ENCODE results near the gene FOXP3.

Gene FOXP3

DNA sequence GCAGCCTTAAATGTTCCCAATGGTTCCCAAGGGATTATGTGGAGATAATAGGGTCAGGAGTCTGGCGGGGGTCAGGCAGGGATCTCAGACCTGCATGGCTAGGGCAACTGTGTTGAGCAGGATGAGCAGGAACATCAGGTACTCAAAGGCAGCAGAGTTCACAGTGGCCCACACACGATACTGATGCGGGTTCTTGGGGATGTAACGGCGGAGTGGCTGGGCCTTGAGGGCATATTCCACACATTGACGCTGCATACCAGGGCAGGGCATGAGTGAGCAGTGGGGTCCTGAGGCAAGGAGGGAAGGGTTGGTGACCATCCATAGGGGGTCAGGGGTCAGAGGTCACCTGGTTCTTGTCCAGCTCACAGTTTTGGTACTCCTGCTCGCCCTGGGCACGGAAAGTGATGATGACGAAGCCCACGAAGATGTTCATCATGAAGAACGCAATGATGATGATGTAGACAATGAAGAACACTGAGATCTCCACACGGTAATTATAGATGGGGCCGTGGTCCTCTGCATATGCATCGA lies 49.4 kb downstream of the FOXP3 start:
- DNase-seq (ENCODE audit: low read depth, low spot score), result no peak

DNA sequence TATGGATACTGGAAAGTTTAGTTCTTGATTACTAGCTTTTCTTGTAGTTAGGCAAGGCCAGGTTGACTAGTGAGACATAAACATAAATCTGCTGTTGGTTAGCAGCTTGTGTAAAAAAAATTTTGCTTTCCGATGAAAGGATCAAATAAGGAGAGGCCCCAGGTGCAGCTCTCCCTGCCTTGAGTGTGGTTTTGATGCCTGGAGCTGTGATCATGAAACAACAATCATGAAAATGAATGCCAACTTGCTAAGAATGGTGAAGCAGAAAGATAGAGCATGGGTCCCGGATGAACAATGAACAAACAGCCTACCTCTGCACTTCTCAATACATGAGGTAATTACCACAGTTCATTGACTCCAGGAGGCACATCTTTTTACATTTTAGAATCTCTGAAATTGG lies 50.1 kb downstream of the FOXP3 start:
- no peak for DNase-seq (ENCODE audit: low read depth, low spot score)

DNA sequence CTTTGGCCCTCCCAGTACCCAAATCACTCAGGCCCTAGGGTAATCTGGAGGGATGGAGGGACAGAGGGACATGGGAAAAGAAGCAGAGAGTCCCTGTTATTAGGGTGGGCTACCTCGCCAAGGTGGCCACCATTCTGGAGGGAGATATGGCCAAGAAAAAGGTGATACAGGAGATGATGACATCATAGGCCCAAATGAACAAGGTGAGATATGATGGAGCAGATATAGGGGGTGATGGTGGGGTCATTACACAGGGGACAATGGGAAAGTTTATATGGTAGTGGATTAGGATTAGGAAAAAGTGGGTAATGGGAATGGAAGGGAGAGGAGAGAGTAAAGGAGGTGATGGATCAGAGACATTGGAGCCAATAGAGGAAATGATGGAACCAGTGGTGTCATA lies 51.6 kb downstream of the FOXP3 start:
- DNase-seq (ENCODE audit: low read depth, low spot score), result no peak

DNA sequence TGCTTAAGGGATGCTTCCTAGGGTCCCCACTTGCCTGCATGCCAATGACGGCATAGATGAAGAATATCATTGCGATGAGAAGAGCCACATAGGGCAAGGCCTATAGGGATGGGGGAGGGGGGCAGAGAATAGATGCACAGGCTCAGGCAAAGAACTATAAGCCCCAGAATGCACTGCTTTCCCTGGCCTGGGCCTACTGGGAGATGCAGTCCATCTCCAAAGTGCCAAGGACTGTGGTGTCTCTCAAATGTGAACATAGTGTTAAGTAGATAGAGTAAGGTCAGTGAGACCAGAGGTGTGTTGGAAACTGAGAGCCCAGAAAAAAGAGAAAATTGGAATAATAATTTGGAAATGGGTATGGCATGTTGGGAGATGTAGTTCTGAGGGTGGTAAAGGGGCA lies 52.3 kb downstream of the FOXP3 start:
- DNase-seq (ENCODE audit: low read depth, low spot score), result no peak

DNA sequence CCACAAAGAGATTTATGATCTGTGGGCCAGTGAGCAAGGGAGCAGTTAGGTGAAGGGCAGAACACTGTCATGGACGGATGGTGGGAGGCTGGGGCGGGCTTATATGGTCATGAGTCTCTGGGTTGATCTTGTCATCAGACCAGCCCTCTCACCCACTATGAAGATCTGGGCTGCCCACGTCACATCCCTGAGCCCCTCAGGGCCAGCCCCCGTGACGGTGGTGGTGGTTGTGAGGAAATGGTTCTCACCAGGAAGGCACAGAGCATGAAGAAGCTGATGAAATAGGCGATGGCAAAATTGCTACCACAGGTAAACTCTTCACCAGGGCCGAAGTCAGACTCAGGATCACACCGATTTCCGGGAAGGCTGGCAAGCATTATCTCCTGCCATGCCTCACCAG lies 53.4 kb downstream of the FOXP3 start:
- DNase-seq (ENCODE audit: low read depth, low spot score), result no peak

DNA sequence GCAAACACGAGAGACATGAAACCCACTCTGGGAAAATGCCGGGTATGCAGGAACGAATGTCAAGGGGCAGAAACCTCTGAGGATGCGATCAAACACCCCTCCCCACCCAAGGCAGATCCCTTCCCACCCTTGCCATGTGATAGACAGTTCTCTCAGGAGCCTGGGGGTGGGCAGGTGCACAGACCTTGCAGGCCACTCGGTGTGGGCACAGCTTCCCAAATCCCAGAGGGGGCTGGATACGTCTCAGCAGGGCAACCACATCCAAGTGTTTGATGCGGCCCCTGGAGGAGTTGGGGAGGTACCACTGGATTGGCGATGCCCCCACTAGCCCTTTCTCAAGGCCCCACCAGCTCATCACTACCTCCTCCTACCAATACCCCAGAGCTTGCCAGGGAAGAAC lies 54.1 kb downstream of the FOXP3 start:
- no peak for DNase-seq (ENCODE audit: low read depth, low spot score)

DNA sequence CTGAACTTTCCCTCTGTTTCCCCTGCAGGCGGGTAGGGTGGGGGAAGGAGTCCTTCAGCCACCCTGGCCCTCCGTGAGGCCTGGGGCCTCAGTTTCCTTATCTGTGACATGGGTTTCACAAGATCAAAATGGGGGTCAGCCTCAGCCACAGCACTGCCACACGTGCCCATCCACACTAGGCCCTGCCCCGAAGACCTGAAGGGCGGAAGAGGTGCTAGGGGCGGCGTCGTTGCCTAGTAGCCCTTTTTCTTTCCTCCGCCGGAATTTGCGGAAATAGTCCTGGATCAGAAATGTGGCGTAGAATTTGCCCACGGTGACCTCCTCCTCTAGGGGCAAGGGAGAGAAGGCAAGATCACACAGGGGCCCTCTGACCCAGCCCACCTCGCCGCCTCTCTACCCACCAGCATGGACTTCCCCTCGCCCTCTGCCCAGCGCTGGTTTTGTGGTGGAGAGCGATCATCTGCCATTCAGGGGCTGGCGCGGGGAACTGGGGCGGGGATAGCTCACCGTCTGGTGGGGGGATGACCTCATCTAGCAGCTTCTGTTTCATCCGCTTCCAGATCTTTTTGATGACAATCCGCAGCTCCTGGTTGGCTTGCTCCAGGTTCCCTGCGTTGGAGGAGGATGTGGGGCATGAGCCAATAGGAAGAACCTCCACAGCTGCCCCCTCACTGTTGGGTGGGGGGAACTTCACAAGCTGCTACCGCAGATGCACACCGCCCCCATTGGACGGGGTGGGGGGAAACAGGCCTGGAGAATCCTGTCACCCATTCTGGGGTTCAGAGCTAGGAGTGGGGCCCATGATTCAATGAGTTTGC lies 54.9 kb downstream of the FOXP3 start:
- no peak for DNase-seq (ENCODE audit: low read depth, low spot score)

DNA sequence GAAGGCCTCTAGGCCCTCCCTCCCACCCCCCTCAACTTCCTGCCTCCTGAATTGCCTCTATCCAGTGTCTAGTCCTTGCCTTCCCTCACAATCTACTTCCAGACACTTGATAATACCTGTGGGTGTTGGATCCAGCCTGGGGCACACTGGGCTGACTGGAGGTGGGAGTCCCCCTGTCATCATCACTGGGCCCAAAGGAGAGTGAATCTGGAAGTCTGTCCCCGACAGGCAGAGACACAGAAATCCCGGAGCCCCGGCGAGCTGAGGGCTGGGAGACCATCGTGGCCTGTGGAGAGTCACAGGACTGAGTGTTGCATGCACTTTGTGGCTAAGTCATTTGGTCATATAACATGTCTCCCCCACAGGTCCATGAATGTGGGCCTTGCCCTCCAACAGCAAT lies 56.1 kb downstream of the FOXP3 start:
- DNase-seq (ENCODE audit: low read depth, low spot score), result no peak

DNA sequence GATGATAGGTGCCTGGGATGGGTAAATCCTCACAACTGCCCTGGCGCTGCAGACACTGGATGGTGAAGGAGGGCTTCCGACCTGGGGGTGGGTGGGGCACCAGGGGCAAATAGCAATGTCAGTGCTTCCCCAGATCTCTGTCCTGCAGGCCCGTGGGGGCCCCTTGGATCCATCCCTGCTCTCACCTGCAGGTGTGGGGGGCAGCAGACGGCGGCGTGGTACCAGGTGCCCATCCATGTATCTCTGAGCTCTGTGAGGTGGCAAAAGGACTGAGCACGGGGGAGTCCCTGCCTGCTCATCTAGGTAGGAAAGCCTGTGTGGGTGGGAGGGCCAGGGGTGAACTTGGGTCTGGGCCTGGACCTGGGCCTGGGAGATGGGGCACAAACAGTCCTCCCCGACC lies 58.0 kb downstream of the FOXP3 start:
- DNase-seq (ENCODE audit: low read depth, low spot score), result no peak

DNA sequence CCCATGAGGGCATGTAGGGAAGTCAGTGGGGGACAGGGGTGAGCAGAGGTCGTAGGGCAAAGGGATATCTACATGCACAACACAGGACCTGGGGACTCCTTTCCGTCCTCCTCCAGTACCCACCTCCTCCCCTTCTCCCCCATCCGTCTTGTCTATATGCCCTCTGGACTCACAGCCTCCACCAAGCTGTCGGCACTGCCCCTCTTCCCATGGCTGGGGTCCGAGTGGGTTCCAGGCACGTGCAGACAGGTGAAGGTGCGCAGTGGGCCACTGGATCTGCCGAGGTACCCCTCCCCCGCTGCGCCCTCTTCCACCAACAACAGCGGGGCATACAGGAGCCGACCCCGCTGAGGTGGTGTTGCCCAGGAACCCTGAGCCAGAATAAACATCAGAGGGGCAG lies 59.1 kb downstream of the FOXP3 start:
- DNase-seq (ENCODE audit: low read depth, low spot score), result no peak

DNA sequence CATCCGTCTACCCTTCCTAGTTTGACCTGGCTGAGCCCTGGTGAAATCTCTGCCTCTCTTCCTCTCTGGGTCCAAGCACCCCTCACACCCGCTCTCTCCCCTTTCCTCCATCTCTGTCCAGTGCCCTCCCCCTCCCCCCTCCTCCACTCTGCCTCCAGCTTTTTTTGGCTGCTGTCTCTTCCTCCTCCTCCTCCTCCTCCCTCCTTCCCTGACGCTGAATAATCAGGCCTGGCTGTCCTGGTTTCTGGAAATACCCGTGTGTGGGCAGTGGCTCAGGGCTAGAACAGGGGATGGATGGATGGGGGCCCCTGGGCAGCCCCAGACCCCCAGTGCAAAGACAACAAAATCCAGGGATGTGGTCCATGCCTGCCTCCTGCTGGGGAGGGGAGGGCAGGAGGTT lies 59.8 kb downstream of the FOXP3 start:
- DNase-seq (ENCODE audit: low read depth, low spot score), result no peak

DNA sequence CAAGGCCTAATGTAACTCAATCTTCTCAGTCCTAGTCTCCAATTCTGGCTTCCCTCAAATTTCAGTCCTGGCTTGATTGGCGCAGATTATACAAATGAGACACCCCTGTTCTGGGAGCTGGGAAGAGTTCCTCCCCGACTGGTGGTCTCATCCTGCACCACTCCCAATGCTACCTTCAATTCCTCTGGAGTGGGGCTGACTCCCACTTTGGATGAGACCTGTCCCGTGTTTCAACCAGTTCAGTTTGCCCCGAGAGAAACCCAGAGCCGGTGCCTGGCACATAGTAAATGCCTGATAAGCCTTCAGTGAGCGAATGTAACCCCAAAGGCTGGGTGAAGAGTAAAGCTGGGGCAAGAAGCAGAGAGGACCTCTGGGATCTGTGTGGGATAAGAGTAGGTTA lies 60.5 kb downstream of the FOXP3 start:
- no peak for DNase-seq (ENCODE audit: low read depth, low spot score)

DNA sequence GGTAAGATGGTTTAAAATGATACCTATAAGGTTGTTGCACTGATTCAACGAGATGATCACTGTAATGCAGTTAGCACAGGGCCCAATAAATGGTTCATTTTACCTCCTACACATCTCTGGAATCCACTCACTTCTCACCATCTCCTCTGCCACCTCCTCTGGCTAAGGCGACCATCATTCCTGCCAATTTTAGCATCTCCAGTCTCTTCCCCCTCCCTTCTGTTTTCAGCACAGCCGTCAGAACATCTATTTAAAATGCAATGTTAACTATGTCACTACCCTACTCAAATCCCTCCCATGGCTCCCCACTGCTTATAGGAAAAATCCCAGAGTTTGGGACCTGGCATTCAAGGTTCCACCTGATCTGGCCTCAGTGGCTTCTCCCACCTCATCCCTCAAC lies 61.0 kb downstream of the FOXP3 start:
- DNase-seq (ENCODE audit: low read depth, low spot score), result no peak

DNA sequence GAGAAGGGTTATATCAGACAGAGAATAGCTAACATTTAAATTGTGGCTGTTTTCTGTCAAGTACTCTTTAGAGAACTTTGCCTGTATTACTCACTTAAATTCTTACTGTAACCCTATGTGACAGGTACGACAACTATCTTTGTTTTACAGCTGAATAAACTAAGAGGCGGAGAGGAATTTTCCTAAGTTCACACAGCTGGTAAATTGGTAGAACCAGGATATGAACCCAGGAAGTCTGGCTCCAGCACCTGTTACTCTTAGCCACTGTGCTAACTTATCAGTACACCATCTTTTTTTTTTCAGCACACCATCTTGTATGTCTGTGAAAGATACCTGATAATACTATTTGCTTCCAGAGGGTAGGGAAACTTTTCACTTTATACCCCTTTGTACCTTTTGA lies 62.5 kb downstream of the FOXP3 start:
- no peak for DNase-seq (ENCODE audit: low read depth, low spot score)
